ENCODE measurements around the gene NCR1.
"Not testable (repeated sequence)": the region's sequence is repeated elsewhere in the genome, so short reads cannot be mapped to it uniquely, and the experiment has no call there.

Gene NCR1, protein sequence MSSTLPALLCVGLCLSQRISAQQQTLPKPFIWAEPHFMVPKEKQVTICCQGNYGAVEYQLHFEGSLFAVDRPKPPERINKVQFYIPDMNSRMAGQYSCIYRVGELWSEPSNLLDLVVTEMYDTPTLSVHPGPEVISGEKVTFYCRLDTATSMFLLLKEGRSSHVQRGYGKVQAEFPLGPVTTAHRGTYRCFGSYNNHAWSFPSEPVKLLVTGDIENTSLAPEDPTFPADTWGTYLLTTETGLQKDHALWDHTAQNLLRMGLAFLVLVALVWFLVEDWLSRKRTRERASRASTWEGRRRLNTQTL

DNA sequence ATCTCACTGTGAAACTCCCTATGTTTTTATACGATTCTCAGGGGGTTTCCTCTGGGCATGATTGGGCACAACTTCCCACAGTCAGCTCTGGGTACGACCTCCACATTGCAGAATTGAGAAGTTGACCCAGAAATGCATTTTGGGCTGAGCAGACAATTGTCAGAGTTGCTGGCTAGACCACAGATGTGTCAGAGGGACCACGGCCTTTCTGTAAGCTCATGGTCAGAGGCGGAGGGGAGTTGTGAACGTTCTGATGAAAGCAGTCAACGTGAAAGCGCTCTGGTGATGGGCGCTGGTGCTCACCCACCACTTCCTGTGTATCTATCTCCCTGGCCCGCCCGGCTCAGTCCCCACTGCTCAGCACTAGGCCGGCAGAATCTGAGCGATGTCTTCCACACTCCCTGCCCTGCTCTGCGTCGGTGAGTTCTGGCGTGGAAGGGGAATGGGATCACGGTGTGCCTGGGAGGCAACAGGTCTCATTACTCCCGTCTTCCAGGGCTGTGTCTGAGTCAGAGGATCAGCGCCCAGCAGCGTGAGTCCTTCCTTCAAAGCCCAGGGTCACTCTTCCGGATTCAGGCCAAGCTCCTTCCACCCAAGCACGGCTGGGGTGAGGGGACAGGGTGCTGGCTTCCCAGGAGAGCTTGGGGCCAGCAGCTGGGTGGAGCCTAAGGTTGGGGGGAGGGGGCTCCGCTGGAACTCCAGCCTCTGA is at the start of gene NCR1:
Gene NCR1, plus strand, starts transcription at position 346 of the 709 bp plus-strand sequence. Its CDS starts 40 bp downstream, at position 386.
- no peak for DNase-seq (ENCODE audit: low read depth)

DNA sequence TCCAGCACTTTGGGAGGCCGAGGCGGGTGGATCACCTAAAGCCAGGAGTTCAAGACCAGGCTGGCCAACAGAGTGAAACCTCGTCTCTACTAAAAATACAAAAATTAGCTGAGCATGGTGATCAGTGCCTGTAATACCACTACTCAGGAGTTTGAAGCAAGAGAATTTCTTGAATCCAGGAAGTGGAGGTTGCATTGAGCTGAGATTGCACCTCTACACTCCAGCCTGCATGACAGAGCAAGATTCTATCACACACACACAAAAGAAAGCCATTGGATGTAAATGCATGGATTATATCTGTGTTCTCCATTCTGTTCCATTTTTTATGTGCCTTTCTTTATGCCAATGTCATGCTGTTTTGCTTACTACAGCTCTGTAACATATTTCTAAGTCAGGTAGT is 47.5 kb upstream of the NCR1 start:
- DNase-seq (ENCODE audit: low read depth): not testable (repeated sequence)

DNA sequence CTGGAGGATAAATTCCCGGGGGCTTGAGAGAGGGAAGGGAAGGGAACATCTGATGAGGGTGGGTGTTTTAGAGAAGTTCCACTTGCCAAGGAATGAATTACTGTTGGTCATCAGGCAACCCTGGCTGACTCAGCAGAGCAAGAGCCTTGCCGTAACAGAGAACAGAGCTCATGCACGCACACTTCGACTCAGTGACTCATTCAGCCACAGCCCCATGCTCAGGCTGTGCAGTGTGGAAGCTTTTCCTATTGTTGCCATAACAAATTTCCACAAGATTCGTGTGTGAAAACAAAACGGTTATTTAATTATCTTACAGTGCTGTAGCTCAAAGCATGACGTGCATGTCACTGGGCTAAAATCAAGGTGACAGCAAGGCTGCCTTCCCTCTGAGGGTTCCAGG is 46.5 kb upstream of the NCR1 start:
- not testable (repeated sequence) for DNase-seq (ENCODE audit: low read depth)

DNA sequence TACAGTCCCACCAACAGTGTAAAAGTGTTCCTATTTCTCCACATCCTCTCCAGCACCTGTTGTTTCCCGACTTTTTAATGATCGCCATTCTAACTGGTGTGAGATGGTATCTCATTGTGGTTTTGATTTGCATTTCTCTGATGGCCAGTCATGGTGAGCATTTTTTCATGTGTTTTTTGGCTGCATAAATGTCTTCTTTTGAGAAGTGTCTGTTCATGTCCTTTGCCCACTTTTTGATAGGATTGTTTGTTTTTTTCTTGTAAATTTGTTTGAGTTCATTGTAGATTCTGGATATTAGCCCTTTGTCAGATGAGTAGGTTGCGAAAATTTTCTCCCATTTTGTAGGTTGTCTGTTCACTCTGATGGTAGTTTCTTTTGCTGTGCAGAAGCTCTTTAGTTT is 42.5 kb upstream of the NCR1 start:
- DNase-seq (ENCODE audit: low read depth): not testable (repeated sequence)

DNA sequence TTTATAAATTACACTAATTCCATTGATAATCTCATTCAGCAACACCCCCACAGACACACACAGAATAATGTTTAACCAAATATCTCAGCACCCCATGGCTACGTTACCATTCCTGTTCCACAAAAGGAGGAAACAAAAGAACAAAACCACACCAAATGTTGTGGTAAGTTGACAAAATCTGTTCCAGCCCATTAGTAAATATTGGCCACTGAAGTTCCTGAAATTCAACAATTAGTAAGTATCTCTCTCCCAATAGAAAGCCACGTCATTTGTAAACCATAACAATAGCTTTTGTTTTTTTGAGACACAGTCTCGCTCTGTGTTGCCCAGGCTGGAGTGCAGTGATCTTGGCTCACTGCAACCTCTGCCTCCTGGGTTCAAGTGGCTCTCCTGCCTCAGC is 34.3 kb upstream of the NCR1 start:
- no peak for DNase-seq (ENCODE audit: low read depth)

DNA sequence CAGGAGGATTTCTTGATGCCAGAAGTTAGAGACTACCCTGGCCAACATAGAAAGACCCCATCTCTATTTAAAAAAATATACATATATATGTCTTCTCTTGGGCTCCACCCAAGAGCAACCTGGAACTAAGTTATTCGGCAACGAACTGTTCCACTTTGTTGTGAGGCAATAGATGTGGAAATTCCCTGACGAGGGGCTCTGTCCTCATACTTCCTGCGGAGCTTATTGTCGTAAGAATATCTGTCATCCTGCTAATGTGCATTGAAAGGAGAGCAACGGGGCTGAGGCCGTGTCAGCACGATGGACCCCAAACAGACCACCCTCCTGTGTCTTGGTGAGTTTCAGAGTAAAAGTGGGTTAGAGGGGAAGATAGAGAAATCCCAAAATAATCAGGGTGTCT is 32.0 kb upstream of the NCR1 start, which contains the start of gene FCAR:
Gene FCAR, plus strand, starts transcription at position 246 of the 400 bp plus-strand sequence. Its CDS starts 55 bp downstream, at position 301.
- DNase-seq (ENCODE audit: low read depth): no peak

DNA sequence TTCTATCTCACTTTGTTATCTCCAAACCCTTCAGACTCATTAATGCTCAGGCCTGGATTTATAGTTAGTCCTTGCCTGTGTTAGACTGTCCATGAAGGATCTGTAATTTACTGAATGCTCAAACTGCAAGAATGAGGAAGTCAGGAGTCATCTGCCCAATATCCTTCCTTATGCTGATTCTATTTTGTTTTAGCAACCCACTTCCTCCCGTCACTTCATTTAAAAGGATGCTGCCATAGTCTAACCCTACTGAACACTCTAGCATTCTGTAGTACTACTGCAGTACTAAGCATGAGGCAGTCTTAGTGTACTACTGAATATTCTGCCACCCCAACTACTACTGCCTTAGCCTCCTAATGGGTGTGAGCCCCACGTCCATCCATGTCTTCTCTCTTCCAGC is 30.4 kb upstream of the NCR1 start:
- DNase-seq (ENCODE audit: low read depth): no peak

DNA sequence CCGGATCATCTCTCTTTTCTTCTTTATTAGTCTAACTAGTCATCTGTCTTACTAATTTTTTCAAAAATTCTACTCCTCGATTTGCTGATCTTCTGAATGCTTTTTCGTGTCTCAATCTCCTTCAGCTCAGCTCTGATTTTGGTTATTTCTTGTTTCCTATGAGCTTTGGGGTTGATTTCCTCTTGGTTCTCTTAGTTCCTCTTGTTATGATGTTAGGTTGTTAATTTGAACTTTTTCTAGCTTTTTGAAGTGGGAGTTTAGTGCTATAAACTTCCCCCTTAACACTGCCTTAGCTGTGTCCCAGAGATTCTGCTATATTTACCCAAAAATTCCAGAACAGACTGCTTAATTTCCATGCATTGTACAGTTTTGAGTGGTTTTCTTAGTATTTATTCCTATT is 28.5 kb upstream of the NCR1 start:
- DNase-seq (ENCODE audit: low read depth): no peak

DNA sequence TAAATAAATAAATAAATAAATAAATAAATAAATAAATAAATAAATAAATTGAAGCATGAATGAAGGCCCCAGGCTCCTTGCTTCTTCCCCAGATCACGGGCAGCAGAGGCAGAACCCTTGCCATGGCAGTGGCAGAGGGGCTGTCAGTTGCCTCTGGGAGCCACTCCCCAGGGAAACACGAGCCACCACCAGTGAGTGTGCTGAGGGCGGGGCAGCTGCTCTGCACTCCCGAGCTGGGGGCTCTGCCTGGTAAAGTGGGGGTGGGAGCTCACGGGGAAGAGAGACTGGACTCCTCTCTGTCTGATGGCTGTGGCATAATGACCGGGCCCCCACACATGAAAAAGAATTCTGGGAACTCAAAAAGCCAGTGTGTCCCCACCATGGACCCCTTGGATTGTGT is 24.1 kb upstream of the NCR1 start:
- no peak for DNase-seq (ENCODE audit: low read depth)

DNA sequence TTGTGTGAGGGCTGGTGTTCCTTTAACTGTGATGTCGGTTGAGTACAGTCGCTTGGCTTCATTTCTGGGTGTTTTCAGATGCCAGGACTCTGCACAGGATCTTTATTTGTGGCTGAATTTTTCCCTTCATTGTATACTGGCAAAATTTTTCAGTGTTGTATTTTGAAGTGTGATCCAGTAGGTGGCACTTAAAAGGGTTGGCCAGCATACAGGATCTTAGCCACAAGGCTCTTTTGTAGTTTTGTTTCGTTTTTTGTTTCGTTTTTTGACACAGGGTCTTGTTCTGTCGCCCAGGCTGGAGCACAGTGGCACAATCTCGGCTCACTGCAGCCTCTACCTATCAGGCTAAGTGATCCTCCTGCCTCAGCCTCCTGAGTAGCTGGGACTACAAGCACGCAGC is 23.2 kb upstream of the NCR1 start:
- no peak for DNase-seq (ENCODE audit: low read depth)

DNA sequence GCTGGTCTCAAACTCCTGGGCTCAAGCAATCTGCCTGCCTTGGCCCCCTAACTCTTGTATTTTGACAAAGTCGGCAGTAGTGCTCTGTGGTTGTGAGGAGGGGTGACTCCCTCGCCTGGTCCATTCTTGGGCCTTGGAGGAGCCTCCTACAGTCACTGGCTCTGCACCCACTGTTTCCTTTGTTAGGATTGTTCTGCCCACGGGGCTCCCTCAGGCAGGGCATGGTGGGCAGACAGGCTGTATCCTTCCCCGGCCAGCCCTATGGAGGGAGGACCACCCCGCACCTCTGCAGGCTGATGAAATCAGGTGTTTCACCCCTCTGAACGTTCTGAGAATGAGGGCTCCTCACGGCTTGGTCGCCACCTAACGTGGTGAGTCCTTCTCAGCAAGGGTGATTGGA is 22.7 kb upstream of the NCR1 start:
- DNase-seq (ENCODE audit: low read depth): no peak

DNA sequence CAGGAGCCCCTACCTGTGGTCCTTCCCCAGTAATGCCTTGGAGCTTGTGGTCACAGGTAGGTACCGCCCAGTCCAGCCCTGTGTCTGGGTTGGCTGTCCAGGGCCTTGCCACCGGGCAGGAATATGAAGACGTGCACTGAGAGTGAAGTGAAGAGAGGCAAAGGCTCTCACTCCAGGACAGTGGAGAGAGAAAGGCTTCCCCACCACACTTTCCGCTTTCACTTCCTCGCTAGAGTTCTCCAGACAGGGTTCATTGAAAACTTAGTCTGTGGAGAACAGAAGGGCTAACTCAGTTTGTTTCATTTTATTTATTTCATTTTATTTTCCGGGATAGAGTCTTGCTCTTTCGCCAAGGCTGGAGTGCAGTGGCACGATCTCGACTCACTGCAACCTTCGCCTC is 17.7 kb upstream of the NCR1 start:
- no peak for DNase-seq (ENCODE audit: low read depth)

DNA sequence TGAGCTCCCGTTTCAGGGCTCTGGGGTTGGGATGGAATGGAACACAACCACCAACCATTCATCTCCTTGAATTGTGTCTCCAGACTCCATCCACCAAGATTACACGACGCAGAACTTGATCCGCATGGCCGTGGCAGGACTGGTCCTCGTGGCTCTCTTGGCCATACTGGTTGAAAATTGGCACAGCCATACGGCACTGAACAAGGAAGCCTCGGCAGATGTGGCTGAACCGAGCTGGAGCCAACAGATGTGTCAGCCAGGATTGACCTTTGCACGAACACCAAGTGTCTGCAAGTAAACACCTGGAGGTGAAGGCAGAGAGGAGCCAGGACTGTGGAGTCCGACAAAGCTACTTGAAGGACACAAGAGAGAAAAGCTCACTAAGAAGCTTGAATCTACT is 16.4 kb upstream of the NCR1 start:
- DNase-seq (ENCODE audit: low read depth): no peak

DNA sequence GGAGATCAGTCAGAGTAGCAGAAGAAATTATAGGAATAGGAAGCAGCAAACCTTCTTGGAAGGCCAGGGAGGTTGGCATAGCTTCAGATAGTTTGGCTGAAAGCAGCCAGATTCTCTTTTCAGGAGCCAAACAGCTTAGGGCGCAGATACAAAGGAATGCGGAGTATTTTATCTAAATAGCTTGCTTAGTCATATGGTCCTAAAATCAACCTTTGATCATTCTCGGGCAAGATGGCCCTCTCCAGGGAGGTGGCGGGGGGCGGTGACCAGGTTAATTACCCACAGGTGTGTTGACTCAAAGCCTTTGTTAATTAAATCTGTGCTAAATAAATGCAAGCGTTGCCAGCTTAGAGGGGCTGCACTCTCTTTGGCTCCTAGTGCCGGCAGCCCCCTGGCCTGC is 12.5 kb upstream of the NCR1 start:
- no peak for DNase-seq (ENCODE audit: low read depth)

DNA sequence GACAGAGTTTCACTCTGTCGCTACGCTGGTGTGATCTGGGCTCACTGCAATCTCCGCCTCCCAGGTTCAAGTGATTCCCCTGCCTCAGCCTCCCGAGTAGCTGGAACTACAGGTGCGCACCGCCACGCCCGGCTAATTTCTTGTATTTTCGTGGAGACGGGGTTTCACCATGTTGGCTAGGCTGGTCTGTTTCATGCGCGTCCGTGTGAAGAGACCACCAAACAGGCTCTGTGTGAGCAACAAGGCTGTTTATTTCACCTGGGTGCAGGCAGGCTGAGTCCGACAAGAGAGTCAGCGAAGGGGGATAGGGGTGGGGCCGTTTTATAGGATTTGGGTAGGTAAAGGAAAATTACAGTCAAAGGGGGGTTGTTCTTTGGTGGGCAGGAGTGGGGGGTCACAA is 11.8 kb upstream of the NCR1 start:
- not testable (repeated sequence) for DNase-seq (ENCODE audit: low read depth)

DNA sequence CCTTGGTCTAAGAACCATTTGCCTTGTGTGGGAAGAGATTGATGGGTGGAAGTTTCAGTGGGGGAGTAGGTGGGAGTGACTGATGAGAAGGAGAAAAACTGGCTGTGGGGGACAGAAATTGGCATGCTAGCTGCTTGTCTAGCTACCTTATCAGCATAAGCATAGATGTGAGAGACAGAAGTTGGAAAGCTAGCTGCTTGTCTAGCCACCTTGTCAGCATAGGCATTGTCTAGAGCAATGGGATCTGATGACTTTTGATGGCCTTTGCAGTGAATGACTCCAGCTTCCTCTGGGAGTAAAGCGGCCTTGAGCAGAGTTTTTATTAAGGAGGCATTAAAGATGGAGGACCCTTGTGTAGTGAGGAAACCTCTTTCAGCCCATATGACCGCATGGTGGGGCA is 9.9 kb upstream of the NCR1 start:
- DNase-seq (ENCODE audit: low read depth): no peak

DNA sequence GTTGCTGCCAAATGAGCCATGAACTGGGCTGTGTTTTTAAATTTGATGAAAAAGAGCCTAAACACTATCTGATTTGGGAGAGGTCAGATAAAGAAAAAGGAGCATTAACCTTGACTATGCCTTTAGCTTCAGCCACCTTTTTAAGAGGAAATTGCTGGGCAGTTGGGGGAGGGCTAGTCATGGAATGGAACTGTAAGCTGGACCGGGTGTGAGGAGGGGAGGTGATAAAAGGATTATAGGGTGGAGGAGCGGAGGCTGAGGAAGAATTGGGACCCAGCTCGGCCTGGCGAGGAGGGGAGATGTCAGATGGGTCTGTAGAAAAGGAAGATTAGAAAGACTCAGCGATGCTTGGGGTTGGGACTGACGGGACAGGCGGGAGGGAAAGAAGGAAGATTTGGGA is 7.3 kb upstream of the NCR1 start:
- not testable (repeated sequence) for DNase-seq (ENCODE audit: low read depth)

DNA sequence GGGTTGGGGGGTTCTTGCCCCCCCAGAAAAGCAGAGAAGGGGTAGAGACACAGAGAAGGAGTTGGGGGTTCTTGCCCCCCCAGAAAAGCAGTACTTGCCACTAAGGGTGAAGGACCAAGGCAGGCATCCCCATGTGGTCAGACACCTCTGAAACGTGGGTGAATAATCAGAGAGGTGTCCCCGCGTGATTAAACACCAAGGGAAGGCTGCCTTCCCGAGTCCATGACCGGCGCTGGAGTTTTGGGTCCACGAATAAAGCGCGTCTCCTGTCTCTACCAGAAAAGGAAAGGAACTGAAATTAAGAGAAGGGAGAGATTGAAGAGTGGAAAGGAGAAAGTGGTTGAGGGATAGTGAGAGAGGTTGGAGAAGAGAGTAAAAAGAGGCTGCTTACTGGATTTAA is 6.3 kb upstream of the NCR1 start:
- not testable (repeated sequence) for DNase-seq (ENCODE audit: low read depth)

DNA sequence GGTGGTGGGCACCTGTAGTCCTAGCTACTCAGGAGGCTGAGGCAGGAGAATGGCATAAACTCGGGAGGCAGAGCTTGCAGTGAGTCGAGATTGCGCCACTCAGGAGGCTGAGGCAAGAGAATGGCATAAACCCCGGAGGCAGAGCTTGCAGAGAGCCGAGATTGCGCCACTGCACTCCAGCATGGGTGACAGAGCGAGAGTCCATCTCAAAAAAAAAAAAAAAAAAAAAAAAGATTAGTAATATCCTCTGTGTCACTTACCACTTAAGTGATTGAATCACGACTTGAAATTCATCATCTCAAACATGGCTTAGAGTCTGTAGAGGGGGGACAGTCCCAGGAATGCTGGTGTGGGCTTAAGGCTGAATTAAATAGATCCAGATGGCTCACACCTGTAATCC is 4.8 kb upstream of the NCR1 start:
- DNase-seq (ENCODE audit: low read depth): not testable (repeated sequence)

DNA sequence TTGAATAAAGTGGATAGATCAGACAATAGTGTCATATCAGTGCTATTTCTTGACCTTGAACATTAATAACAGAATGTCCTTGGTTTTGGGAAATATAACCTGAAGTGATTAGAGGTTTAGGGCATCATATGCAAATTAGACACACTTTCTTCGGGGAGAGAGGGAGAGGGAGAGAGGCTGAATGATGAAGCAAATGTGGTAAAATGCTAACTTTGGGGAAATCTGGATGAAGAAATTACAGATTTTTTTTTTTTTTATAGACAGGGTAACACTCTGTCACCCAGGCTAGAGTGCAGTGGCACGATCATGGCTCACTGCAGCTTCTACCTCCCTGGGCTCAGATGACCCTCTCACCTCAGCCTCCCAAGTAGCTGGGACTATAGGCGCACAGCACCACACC is 3.9 kb upstream of the NCR1 start:
- no peak for DNase-seq (ENCODE audit: low read depth)

DNA sequence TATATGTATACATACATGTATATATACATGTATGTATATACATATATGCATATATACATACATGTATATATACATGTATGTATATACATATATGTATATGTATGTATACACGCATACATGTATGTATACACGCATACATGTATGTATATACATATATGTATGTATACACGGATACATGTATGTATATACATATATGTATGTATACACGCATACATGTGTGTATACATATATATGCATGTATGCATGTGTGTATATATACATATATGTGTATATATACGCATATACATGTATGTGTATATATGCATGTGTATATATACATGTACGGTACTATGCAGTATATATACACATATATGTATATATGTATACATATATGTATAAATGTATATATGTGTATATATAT is 2.6 kb upstream of the NCR1 start:
- no peak for DNase-seq (ENCODE audit: low read depth)

DNA sequence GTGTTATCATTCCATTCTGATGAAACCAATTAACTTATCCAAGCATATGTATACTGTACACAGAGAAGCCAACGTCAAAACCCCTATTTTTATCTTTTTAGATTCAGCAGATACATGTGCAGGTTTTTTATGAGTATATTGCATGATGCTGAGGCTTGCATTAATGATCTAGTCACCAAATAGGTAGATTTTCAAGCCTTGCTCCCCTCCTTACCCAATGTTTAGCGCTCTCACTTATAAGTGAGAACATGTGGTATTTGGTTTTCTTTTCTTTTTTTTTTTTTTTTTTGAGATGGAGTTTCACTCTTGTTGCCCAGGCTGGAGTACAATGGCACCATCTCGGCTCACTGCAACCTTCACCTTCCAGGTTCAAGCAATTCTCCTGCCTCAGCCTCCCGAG is 1.7 kb upstream of the NCR1 start:
- not testable (repeated sequence) for DNase-seq (ENCODE audit: low read depth)

DNA sequence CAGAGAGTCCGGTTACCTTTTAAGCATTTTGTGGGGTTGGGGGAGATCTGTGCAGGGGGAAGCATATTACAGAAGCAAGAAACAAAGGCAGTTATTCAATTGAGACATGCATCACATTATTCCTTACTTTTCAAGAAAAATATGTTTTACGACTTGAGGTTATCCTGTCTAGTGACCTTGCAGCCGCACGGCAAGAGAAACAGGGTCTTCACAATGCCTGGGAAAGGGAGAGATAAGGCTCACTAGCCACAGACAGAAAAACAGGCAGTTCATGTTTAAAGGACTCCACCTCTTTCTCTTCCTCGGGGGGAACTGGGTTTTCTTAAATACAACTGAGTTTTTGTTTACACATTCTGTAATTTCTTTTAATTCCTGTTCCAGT is 536 bp upstream of the NCR1 start:
- no peak for DNase-seq (ENCODE audit: low read depth)

DNA sequence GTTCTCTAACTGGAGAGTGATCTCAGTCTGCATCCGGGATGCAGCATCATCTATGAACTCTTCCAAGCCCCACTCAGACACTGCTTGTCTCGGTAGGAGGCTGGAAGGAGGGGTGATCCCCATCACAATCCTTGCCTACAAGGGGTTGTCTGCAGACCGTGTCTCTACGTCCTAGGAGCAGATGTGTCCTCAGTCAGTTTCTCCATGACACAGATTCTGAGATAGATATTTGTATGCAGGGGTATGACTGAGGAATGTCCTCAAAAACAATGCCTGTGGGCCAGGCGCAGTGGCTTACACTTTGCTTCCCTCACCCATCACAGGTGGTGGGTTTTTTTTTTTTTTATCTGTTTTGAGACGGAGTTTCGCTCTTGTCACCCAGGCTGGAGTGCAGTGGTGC is 871 bp downstream of the NCR1 start:
- DNase-seq (ENCODE audit: low read depth): no peak

All from stimulated activated CD8-positive, alpha-beta memory T cell treated with anti-CD3 and anti-CD28 coated beads, Interleukin-15, amount 100 ng/mL, for 1 hour (primary cell).